GM18505 (cell line): Measurements from ENCODE around the gene KCTD6.
"Not testable (repeated sequence)": the region's sequence is repeated elsewhere in the genome, so short reads cannot be mapped to it uniquely, and the experiment has no call there.

ENCODE experiments used
- ATAC-seq: cut with Tn5 transposase; IDR thresholded peaks from one replicate; pipeline ENCODE4 v1.9.1; 2021; ENCODE audit not compliant: unreplicated experiment
- POLR2A ChIP-seq: IDR thresholded peaks from 4 replicates; pipeline ENCODE4 v1.6.1; 2011; ENCODE audit warnings: borderline replicate concordance; ENCODE audit not compliant: insufficient read depth, insufficient read length; ENCODE audit errors: extremely low read depth

The KCTD6 gene

GRCh38 chr3:58521917-58522631, 30.2 kb downstream of the KCTD6 start:
- ATAC-seq = no peak
- no peak for TF ChIP-seq POLR2A

DNA sequence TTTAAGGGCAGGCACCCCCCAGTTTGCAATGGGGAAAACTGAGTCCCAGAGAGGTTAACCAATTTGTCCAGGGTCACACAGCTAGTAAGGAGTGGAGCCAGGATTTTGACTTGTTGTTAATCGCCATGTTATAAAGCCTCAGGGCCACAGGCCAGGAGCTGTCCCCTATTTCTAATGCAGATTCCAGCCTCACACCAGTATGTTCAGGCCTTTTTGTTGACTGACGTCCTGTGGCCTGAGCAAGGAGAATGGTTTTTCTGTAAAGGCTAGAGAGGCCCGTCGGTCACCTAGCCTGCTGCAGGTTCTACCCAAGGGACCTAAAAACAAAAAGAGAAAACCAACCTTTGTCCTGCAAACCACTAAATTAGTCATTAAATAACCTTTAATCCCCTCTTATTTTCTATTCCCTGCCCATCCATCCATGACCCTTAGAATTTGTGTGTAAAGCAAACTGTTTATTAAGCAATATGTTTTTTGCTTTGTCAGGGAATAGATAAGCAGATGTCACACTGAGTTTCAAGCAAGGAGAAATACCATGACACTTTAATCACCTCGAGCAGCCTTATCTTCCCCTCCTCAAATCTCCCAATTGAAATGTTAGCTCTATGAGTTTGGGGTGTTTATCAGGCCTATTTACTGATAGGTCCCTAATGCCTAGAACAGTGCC, 31.0 kb downstream of the KCTD6 start:
- no peak for TF ChIP-seq POLR2A
- ATAC-seq = no peak

- no peak for TF ChIP-seq POLR2A
- ATAC-seq = no peak
These were observed 32.5 kb downstream of the KCTD6 start for GRCh38 chr3:58524326-58524888.

GRCh38 chr3:58526515-58526957, 34.6 kb downstream of the KCTD6 start:
- TF ChIP-seq POLR2A = no peak

DNA sequence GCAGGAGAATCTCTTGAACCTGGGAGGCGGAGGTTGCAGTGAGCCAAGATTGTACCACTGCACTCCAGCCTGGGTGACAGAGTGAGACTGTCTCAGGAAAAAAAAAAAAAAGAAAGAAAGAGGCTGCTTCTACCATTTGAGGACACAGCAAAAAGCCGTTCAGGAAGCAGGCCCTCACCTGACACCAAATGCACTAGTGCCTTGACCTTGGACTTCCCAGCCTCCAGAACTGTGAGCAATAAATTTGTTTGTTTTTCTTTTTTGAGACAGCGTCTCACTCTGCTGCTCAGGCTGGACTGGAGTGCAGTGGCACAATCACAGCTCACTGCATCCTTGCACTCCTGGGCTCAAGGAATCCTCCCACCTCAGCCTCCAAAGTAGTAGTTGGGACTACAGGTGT, 35.5 kb downstream of the KCTD6 start:
- not testable (repeated sequence) for ATAC-seq

More at GRCh38 chr3:58526515-58526957, 34.6 kb downstream of the KCTD6 start:
- no peak for ATAC-seq

GRCh38 chr3:58528629-58529028, 36.7 kb downstream of the KCTD6 start:
- ATAC-seq = no peak
- TF ChIP-seq POLR2A = no peak

DNA sequence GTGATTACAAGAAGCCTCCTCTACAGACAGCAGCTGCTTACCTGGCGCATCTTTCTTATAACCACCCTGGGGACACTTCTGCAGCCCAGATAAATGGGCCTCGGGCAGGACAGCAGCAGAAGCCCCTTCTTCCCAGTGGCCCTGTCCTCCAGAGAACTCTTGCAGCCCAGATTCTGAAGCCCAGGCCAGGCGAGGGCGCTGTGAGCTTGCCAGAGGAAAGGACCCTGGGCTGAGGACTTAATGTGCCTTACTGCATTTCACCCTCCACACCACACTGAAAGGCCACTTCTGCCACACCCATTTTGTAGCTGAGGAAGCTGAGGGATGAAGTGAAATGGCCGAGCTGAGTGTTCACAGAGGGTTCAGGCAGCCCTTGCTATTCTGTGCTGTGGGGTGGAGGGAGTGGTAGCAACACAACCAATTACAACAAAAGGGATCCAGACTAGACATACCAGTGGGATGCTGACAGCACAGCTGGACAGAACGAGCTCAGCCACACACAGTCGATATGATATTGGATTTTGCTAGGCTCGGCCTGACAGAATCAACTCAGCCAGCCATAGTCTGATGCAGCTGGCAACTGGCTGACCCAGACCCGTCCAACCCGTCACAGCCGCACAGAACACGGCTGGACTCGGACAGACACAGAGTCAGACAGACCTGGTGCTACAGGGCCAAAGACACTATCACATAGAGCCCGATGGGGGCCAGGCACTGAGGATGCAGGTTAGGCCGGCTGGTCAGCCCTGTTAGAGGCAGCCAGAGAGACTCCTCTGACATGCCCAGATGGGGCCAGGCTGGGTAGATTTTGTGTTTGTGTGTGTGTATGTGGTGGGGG, 37.8 kb downstream of the KCTD6 start:
- ATAC-seq = no peak

GRCh38 chr3:58530354-58530865, 38.5 kb downstream of the KCTD6 start:
- no peak for TF ChIP-seq POLR2A
- ATAC-seq = no peak

More for the DNA sequence above, 37.8 kb downstream of the KCTD6 start:
- no peak for TF ChIP-seq POLR2A

DNA sequence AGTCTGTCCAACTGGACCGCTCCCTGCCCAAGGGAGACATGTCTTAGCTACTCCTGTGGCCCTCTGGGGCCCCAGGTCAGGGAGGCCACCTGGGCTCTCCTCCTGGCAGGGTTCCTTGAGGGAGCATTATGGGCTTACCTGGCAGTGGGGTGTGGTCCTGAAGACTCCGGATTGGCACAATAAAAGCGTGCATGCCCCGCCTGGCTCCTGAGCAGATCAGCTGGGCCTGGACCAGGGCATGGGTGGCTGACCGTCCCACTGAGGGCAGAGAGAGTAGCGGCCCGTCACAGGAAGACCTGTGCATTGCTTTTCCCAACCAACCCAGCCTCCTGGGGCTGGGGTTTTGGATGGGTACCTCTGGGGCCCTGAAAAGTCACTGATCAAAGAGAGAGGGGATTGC, 39.7 kb downstream of the KCTD6 start:
- ATAC-seq = no peak
- TF ChIP-seq POLR2A = no peak

DNA sequence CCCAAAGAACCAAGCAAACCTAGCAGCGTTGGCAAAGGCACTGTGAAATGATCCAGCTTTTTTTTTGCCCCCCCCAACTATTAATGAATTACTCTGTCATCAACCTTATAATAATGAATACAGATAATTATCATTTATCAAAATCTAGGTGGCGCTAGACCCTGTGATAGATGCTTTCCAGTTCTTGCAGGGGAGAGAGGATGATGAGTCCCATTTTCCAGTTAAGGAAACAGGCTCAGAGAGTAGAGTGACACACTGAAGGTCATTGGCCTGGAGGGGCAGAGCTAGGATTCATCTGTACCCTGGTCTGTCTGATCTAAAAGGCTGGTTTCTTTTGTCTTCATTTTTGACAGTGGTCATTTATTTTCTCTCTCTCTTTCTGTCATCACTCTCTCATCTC, 40.1 kb downstream of the KCTD6 start:
- no peak for TF ChIP-seq POLR2A
- ATAC-seq = no peak

GRCh38 chr3:58532794-58533220, 40.9 kb downstream of the KCTD6 start:
- peak; percentile 91 for ATAC-seq
- TF ChIP-seq POLR2A = no peak

DNA sequence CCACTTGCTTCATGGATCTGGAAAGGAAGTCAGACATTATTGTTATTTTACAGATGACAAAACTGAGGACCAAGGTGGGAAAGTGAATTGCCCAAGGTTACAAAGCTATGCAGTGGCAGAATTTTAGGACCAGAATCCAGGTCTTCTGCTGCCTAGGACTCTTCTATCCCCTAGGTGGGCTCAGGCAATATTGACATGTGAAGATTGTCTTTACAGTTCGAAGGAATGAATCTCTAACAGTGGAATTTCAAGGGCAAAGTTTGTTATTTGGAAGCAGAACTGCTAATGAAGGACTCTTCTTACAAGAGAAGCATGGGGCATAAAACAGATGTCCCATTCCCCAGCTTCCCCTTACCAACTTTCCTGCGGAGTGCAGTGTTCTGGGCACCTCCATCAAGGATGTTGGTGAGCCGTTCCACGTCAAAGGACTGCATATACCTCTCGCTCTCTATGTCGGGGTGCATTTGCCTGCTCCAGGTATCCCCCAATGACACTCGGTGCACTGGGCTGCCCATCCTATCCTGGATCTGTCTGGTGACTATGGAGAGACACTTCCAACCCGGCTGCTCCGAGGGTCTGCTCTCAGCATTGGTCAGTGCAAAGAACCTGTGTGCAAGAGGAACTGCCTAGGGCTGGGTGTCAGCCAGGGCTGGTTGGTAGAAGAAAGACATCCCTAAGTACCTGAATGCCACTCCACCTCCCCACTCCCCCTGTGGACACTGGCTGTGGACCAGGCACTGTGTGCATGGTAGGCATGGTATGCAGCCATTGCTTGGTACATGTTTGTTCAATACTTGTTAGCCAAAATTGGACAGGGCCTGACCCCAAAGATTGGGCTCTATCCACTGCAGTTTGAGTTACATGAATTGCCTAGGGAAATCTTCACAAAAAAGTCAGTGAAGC, 42.9 kb downstream of the KCTD6 start:
- ATAC-seq = no peak
- TF ChIP-seq POLR2A = no peak
